Psoas muscle (tissue), 8 donors: Measurements from ENCODE around the gene TRABD. TPM values are rescaled to one million over a fixed set of nuclear protein-coding genes. Genes with fewer than 3 reads are reported as not detected.

ENCODE experiments used
- ATAC-seq, 4 donors: fragments of 200-7000 bp; cut with Tn5 transposase; one replicate each; pipeline ENCODE4 v1.9.1; 2020; ENCODE audit warnings: moderate library complexity in 3 of 4, mild to moderate bottlenecking in 2 of 4
- DNase-seq, 2 donors: peaks; one replicate each; pipeline ENCODE4 v3.0.0-alpha.2; 2020
- H3K27ac ChIP-seq: fragments of 200-600 bp; one replicate; pipeline ENCODE4 v1.8.0; 2022
- H3K27me3 ChIP-seq, 3 donors: fragments of 200-600 bp in 1 of 3; one replicate each; pipeline versions ENCODE4 v1.6.1 to v1.8.0; 2013 to 2022; ENCODE audit warnings: low read length in 2 of 3, mild to moderate bottlenecking in 2 of 3, moderate library complexity in 1 of 3; ENCODE audit not compliant: insufficient read depth in 3 of 3
- H3K36me3 ChIP-seq, 2 donors: fragments of 200-600 bp in 1 of 2; one replicate each; pipeline versions ENCODE4 v1.6.1 to v1.8.0; 2013 to 2022; ENCODE audit warnings: low read depth in 1 of 2, mild to moderate bottlenecking in 1 of 2, moderate library complexity in 1 of 2; ENCODE audit not compliant: insufficient read depth in 1 of 2
- H3K4me1 ChIP-seq: fragments of 200-600 bp; one replicate; pipeline ENCODE4 v1.8.0; 2022
- H3K4me3 ChIP-seq: fragments of 200-600 bp; one replicate; pipeline ENCODE4 v1.8.0; 2022; ENCODE audit warnings: mild to moderate bottlenecking
- H3K9me3 ChIP-seq: fragments of 200-600 bp; one replicate; pipeline ENCODE4 v1.8.0; 2022
- WGBS, 3 donors: extraction: QIAGEN DNeasy Blood & Tissue Kit; methylation state at CpG; one replicate each; pipeline versions ENCODE4 v1.1.6 to v1.1.7; 2013; 5-methylcytosine and 5-hydroxymethylcytosine counted together
- intact Hi-C, 2 donors: fragments of 100-400 bp; cut with DNase I; formaldehyde crosslinking; loops; one replicate each; pipeline versions ENCODE4 v1.11.0 to v1.14.2; 2022
- polyA plus RNA-seq, 3 donors: library from polyadenylated mRNA; stranded (reverse); fragments of 200-250 nt; gene quantifications; one replicate each; pipeline ENCODE4 v1.2.3, GENCODE V29; 2013
- total RNA-seq, 4 donors: library from RNA; stranded (reverse); fragmentation: NEBNext Ultra II Directional in 2 of 4; extraction: Animal tissue kit (Norgen Biotek cat#: 25700) in 2 of 4; gene quantifications; one replicate each; pipeline versions ENCODE4 v1.2.1 to v1.2.4, GENCODE V29; 2021 to 2023
- TF ChIP-seq, protein P1 (sequence below): fragments of 200-600 bp; IDR thresholded peaks from one replicate; pipeline ENCODE4 v1.8.0; 2022; ENCODE audit warnings: antibody characterized with exemption
- donor health status: healthy with polysubstance abuse.
- donor health status: DM: no; HTN: no; CAD: no; lungs with moderate emphysema.
- donor health status: Bipolar disorder and iron deficiency.
- donor health status: healthy.
- donor health status: DM: yes; HTN: yes; CAD: no.
- donor health status: DM: no; HTN: no; CAD: no.
- donor health status: DM: no; HTN: no; CAD: no.
- donor health status: DM: yes; HTN: yes; CAD: no.

The TRABD gene
- total and polyA plus RNA-seq, 7 donors: 19.9 to 52.1 (median 29.5) TPM

DNA sequence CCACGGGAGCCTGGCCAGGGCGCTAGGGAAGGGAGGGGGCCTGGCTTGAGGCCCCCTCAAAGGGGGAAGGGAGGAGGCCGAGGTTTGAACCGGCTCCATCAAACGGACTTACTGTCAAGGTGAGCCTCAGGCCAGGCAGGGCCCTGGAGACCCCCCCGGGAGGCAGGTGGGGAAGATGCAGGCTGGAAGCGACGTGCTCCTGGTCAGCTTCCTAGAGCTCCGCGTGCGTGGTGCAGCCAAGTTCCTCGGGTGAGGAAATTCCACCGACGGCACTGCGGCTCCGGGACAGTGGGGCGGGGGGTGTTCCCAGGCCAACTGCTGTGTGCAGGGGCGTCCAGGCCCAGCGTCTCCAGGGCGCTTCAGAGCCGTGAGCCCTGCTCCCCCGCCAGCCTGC, 7.2 kb upstream of the TRABD start:
- Histone ChIP-seq H3K36me3 (no peaks in the 10 kb centered on the region), H3K4me3 (no peak overlapping the region), H3K27ac (no peak overlapping the region), H3K9me3 (no peaks in the 10 kb centered on the region), H3K4me1 (no peaks in the 10 kb centered on the region), H3K27me3 (peaks cover 0 to 66% (median 8%) of the 10 kb centered on the region in 3 donors)
- intact Hi-C loops: loop anchor here in 1 of 2 donors (5.0 kb wide), 1 partner anchor 1151 kb away; no protein-coding TSS in a partner anchor
- WGBS, 3 donors: 25 to 42% (median 30%) methylated on average over 20 to 22 of the region's 22 CpGs
- no peak for ATAC-seq
- peak in 1 of 2 donors; percentile 45 for DNase-seq
- TF ChIP-seq, protein P1, sequence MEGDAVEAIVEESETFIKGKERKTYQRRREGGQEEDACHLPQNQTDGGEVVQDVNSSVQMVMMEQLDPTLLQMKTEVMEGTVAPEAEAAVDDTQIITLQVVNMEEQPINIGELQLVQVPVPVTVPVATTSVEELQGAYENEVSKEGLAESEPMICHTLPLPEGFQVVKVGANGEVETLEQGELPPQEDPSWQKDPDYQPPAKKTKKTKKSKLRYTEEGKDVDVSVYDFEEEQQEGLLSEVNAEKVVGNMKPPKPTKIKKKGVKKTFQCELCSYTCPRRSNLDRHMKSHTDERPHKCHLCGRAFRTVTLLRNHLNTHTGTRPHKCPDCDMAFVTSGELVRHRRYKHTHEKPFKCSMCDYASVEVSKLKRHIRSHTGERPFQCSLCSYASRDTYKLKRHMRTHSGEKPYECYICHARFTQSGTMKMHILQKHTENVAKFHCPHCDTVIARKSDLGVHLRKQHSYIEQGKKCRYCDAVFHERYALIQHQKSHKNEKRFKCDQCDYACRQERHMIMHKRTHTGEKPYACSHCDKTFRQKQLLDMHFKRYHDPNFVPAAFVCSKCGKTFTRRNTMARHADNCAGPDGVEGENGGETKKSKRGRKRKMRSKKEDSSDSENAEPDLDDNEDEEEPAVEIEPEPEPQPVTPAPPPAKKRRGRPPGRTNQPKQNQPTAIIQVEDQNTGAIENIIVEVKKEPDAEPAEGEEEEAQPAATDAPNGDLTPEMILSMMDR: no peak

DNA sequence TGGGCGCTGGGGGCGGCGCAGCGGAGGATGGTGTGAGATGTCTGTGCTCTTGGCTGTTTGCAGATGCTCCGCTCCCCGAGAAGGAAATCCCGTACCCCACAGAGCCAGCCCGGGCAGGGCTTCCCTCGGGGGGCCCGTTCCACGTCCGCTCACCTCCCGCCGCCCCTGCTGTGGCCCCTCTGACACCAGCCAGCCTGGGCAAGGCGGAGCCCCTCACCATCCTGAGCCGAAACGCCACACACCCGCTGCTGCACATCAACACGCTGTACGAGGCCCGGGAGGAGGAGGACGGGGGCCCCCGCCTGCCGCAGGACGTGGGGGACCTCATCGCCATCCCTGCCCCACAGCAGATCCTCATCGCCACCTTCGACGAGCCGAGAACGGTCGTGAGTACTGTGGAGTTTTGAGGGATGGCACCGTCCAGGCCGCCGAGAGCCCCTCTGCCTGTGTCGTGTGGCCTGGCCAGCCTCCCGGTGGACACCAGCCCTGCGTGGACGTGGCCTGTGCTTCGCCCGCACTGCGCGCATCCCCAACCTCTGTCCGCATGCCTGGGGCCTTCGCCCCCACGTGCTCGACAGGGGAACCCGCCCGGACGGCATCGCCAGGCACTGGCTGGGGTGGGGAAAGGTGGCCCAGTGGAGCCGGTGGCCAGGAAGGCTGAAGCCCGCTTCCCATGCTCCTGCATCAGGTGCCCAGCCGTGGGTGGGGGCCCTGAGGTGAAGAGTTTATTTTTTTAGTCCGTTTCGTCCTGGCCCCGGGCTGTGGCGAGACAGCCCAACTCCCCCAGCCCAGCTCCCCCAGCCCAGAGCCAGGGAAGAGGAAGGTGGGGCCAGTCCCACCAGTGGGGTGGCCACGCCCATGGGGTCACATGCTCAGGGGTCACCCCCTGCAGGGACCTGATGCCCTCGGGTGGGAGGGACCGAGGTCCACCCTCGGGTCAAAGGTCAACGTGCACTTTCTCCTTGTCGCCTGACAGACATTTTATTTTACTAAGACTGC, 6.5 kb upstream of the TRABD start:
- Histone ChIP-seq H3K27ac (no peak overlapping the region), H3K4me1 (peaks cover 4% of the 10 kb centered on the region), H3K36me3 (no peaks in the 10 kb centered on the region), H3K4me3 (no peak overlapping the region), H3K27me3 (peaks cover 0 to 59% (median 6%) of the 10 kb centered on the region in 3 donors), H3K9me3 (no peaks in the 10 kb centered on the region)
- 69 to 80% (median 73%) methylated on average over 54 to 64 of the region's 64 CpGs for WGBS, 3 donors
- intact Hi-C loops: loop anchor here in 1 of 2 donors (5.0 kb wide), 1 partner anchor 1152 kb away; no protein-coding TSS in a partner anchor
- no peak for ATAC-seq
- DNase-seq: peak in 1 of 2 donors; percentile 50
- TF ChIP-seq, protein P1: no peak

DNA sequence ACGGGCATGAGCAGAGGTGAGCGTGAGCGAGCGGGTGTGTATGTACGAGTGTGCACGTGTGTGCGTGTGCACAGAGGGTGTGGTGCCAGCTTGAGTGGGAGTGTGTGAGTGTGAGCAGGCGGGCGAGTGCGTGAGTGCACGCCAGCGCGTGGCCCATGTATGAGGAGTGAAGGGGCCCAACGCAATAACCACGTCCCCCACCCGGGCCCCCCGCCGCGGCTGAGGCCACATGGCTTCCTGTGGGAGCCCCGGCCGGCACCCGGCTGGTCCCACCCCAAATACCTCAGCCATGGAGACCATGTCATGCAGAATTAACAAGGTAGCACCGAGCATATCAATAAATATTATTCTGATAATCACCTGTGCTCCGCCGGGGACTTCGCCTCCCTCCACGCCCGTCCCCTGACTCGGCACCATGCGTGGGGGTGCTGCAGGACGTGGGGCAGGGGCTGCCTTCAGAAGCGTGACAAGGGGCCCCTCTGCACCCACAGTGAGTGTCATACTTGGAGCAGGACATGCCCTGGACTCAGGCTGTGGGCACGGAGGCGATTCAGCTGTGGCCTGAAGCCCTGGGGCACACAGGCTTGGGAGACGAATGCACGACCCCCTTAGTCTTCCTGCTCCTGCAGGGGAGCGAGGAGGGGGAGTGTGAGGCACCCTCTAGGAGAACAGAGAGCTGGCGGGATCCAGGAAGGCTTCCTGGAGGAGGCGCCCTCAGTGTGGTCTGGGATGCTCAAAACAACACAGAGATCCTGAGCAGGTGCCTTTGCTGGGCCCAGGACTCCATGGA, 5.6 kb upstream of the TRABD start:
- WGBS, 3 donors: 74 to 79% (median 75%) methylated on average over 39 of the region's 39 CpGs
- intact Hi-C loops: loop anchor here in 1 of 2 donors (5.0 to 10.0 kb wide), 2 partner anchors 255 to 1153 kb away; no protein-coding TSS in a partner anchor
- ATAC-seq (no peak), DNase-seq (peak in 1 of 2 donors; percentile 48)
- Histone ChIP-seq H3K27me3 (peaks cover 0 to 49% (median 6%) of the 10 kb centered on the region in 3 donors), H3K9me3 (no peaks in the 10 kb centered on the region), H3K4me1 (peaks cover 7% of the 10 kb centered on the region), H3K36me3 (no peaks in the 10 kb centered on the region), H3K27ac (no peak overlapping the region), H3K4me3 (no peak overlapping the region)
- TF ChIP-seq, protein P1: no peak

DNA sequence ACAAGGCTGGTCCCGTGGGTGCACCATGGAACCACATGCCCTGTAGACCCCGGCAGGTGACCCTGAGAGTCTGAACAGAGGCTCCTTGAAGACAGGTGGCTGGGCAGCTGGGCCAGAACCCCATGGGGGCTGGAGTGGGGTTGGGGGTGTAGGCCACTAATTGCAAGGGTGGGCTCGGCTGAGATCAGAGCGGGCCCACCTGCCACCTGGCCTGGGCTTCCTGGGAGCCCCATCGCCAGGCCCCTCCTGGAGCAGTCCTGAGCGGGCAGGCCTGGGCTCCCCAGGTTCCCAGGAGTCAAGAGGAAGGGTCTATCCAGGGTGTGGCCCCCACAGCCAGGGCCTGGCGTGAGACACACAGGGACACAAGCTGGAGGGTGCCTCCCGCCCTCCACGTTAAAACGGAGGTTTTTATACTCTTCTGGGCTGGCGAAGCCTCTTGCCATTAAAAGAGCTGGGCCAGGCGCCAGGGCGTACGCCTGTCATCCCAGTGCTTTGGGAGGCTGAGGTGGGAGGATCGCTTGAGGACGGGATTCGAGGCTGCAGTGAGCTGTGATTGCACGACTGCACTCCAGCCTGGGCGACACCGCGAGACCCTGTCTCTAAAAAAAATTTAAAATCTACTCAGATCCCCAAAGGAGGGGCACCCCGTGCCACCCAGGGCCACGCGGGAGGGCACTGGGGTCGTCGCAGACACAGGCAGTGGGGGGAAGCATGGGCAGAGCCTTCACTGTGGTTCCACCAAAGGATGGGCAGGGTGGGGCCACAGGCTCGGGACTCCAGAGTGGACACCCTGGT, 4.8 kb upstream of the TRABD start:
- DNase-seq (peak in 1 of 2 donors; percentile 46), ATAC-seq (no peak)
- H3K4me1 ChIP-seq: peaks cover 7% of the 10 kb centered on the region
- intact Hi-C loops: loop anchor here in 1 of 2 donors (10.0 kb wide), 1 partner anchor 256 kb away; no protein-coding TSS in a partner anchor
- H3K27ac ChIP-seq: no peak overlapping the region
- 84 to 87% (median 87%) methylated on average over 27 of the region's 27 CpGs for WGBS, 3 donors
- H3K4me3 ChIP-seq: no peak overlapping the region
- H3K36me3 ChIP-seq: no peaks in the 10 kb centered on the region
- TF ChIP-seq, protein P1: no peak
- H3K9me3 ChIP-seq: no peaks in the 10 kb centered on the region
- peaks cover 0 to 41% (median 4%) of the 10 kb centered on the region in 3 donors for H3K27me3 ChIP-seq
